Regular cardiac myocyte (primary cell): ENCODE data around the gene TMPRSS4. TPM values are rescaled to one million over a fixed set of nuclear protein-coding genes. Genes with fewer than 3 reads are reported as not detected.

ENCODE experiments used
- total RNA-seq: library from RNA; depleted of rRNA; stranded (reverse); fragments of >200 nt; gene quantifications from 2 replicates; pipeline ENCODE4 v1.2.3, GENCODE V29; 2014

TMPRSS4 gene, protein sequence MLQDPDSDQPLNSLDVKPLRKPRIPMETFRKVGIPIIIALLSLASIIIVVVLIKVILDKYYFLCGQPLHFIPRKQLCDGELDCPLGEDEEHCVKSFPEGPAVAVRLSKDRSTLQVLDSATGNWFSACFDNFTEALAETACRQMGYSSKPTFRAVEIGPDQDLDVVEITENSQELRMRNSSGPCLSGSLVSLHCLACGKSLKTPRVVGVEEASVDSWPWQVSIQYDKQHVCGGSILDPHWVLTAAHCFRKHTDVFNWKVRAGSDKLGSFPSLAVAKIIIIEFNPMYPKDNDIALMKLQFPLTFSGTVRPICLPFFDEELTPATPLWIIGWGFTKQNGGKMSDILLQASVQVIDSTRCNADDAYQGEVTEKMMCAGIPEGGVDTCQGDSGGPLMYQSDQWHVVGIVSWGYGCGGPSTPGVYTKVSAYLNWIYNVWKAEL
- under 0.01 TPM in 1 of 2 replicates, not detected in the other for total RNA-seq

DNA sequence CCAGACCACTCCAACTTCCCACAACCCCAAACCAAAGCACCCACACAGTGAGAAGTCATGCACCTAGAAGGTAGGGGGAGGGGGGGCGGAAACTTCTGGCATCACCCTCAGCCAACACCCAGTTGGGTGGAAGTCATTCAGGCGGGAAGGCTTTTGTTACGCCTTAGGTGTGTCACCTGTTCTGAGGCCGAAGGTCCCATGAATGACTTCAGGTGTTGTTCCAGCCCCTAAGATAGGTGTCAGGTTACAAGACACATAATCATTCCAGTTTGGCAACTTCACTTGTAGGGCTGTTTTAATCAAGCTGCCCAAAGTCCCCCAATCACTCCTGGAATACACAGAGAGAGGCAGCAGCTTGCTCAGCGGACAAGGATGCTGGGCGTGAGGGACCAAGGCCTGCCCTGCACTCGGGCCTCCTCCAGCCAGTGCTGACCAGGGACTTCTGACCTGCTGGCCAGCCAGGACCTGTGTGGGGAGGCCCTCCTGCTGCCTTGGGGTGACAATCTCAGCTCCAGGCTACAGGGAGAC lies at the start of gene TMPRSS4:
Gene TMPRSS4, plus strand, starts transcription at position 325 of the 528 bp plus-strand sequence. CDS start 225 bp downstream, outside the sequence.

DNA sequence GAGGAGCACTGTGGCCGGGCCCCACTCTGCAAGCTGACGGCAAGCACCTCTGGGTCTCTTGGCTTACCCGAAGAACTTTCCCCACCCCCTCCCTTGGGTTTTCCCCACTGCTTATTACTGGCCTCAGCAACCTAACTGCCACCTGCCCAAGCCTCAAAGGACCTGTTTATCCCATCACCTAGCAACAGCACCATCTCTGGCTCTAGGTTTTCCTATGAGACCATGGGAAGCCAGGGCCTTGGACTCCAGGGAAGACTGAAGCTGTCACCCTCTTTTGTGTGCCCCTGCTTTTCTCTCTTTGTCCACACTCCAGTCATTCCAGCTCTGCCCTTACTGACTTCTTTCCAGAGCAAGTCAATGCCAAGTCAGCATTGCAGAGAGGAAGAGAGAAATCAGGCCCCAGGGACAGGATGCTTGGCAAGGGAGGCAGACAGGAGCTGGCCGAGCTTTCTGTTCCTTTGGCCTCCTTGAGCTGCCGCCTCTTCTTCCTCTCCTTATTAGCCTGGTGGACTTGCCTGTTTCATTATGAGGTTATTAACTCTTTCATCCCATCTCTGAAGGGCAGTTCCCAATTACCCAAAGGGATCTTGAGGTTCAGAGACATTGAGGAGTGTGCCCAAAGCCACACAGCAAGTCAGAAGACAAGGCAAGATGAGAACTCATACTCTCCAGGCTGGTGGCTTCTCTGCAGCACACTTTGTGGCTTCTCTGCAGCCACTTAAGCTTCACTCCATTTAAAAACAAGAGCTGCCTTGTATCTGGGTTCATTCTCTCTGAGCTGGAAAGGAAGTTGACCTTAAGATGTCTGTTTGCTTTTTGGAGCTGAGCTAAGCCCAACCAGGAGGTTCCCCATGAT lies 10.3 kb downstream of the TMPRSS4 start, which contains the start of gene SMIM35:
Gene SMIM35, minus strand, starts transcription at position 51 of the 856 bp plus-strand sequence. CDS start 206 bp downstream, outside the sequence.

GRCh38 chr11:118152552-118153471 lies 75.9 kb downstream of the TMPRSS4 start, which contains the start of gene SCN4B:
TSS of gene SCN4B (minus strand) at chr11:118152823. CDS start at chr11:118152673, 150 bp downstream.

Other genes starting within 250 kb of the TMPRSS4 start
- under 0.01 and 0.28 TPM in 2 replicates for gene FXYD6, start 200.4 kb upstream of the TMPRSS4 start, total RNA-seq
- not detected in 2 replicates for gene TMPRSS13, start 147.7 kb upstream of the TMPRSS4 start, total RNA-seq
- under 0.01 TPM in 1 of 2 replicates, not detected in the other for gene IL10RA, start 90.7 kb upstream of the TMPRSS4 start, total RNA-seq
- gene SMIM35, start 9.9 kb downstream of the TMPRSS4 start, total RNA-seq, result not detected in 2 replicates
- 0.28 TPM in 1 of 2 replicates, not detected in the other for gene SCN4B, start 75.7 kb downstream of the TMPRSS4 start, total RNA-seq
- gene SCN2B, start 99.6 kb downstream of the TMPRSS4 start, total RNA-seq, result not detected in 2 replicates
- gene JAML, start 147.9 kb downstream of the TMPRSS4 start, total RNA-seq, result not detected in 2 replicates
- 1.3 and 2.0 TPM in 2 replicates for gene MPZL3, start 175.3 kb downstream of the TMPRSS4 start, total RNA-seq
- 0.19 and 1.1 TPM in 2 replicates for gene MPZL2, start 187.2 kb downstream of the TMPRSS4 start, total RNA-seq
- not detected in 2 replicates for gene CD3E, start 227.7 kb downstream of the TMPRSS4 start, total RNA-seq